A549 (cell line): ENCODE measurements around the gene GIT2. TPM values are rescaled to one million over a fixed set of nuclear protein-coding genes. Genes with fewer than 3 reads are reported as not detected.

Experiments used
- ATAC-seq, 2 experiments: fragments of 200-7000 bp in 1 of 2; fragments of >200 bp in 1 of 2; cut with Nextera tagmentation in 1 of 2; cut with Tn5 transposase in 1 of 2; 3 replicates each; pipeline versions ENCODE4 v1.8.0 to v1.9.1; 2018 to 2020; ENCODE audit warnings: mild to moderate bottlenecking in 1 of 2, moderate library complexity in 1 of 2
- CTCF ChIA-PET: fragments of 300-600 bp; sonication (Branson Sonifier 250); formaldehyde crosslinking; extraction: SDS; loops from one replicate; lab custom pipeline; 2021; ENCODE audit warnings: antibody characterized with exemption, inconsistent platforms; lab: Yijun Ruan, JAX
- POLR2A ChIA-PET: fragments of 350-600 bp; formaldehyde crosslinking; extraction: SDS; loops from one replicate; lab custom pipeline; 2021; ENCODE audit warnings: antibody characterized with exemption, inconsistent platforms; lab: Yijun Ruan, JAX
- DNase-seq, 2 experiments: peaks; one replicate each; pipeline versions ENCODE4 v3.0.0 to v3.0.0-alpha.2; 2011 to 2016; ENCODE audit warnings: low read depth in 1 of 2, low spot score in 1 of 2
- FAIRE-seq: peaks from 2 replicates; lab custom pipeline; 2011; peaks lifted over from hg19 to GRCh38; lab: Jason Lieb, UNC
- H3K27ac ChIP-seq, 2 experiments: fragments of >200 bp; sonication (Bioruptor Twin); formaldehyde crosslinking; 3 replicates each; pipeline ENCODE4 v1.5.1; 2016 to 2017
- H3K4me1 ChIP-seq: fragments of >200 bp; sonication (Bioruptor Twin); formaldehyde crosslinking; 3 replicates; pipeline ENCODE4 v1.6.1; 2016
- H3K4me2 ChIP-seq: fragments of >200 bp; sonication (Bioruptor Twin); formaldehyde crosslinking; 3 replicates; pipeline ENCODE4 v1.6.1; 2016
- H3K4me3 ChIP-seq: fragments of >200 bp; sonication (Bioruptor Twin); formaldehyde crosslinking; 3 replicates; pipeline ENCODE4 v1.5.1; 2016
- H3K9me3 ChIP-seq: fragments of >200 bp; sonication (Bioruptor Twin); formaldehyde crosslinking; 3 replicates; pipeline ENCODE4 v1.6.1; 2016
- BCL3 ChIP-seq: fragments of >200 bp; sonication (Bioruptor Twin); formaldehyde crosslinking; IDR thresholded peaks from 3 replicates; pipeline ENCODE4 v1.6.1; 2016
- BHLHE40 ChIP-seq: IDR thresholded peaks from 2 replicates; pipeline ENCODE4 v1.6.1; 2012; ENCODE audit warnings: low read depth, low read length, inconsistent platforms
- CBX2 ChIP-seq: fragments of 200-600 bp; sonication (generic); IDR thresholded peaks from 2 replicates; pipeline ENCODE4 v1.6.1; 2016; ENCODE audit warnings: low read depth, mild to moderate bottlenecking, borderline replicate concordance
- CBX8 ChIP-seq: fragments of 200-600 bp; sonication (generic); IDR thresholded peaks from 2 replicates; pipeline ENCODE4 v1.6.1; 2016
- CEBPB ChIP-seq, 2 experiments: fragments of >200 bp in 1 of 2; sonication (Bioruptor Twin) in 1 of 2; formaldehyde crosslinking in 1 of 2; IDR thresholded peaks; 2 replicates each; pipeline ENCODE4 v1.6.1; 2012 to 2016
- CHD4 ChIP-seq: fragments of 200-600 bp; sonication (generic); IDR thresholded peaks from 2 replicates; pipeline ENCODE4 v1.6.1; 2016; ENCODE audit warnings: antibody characterized with exemption, mild to moderate bottlenecking, borderline replicate concordance
- EHMT2 ChIP-seq: fragments of 200-600 bp; sonication (generic); IDR thresholded peaks from 2 replicates; pipeline ENCODE4 v1.6.1; 2016; ENCODE audit warnings: antibody characterized with exemption, low read depth, mild to moderate bottlenecking, moderate library complexity
- FOSB ChIP-seq: fragments of 250-450 bp; sonication (Bioruptor Pico); IDR thresholded peaks from 2 replicates; pipeline ENCODE4 v1.5.0; 2020; ENCODE audit warnings: mild to moderate bottlenecking, moderate library complexity
- HEYL ChIP-seq: fragments of 250-450 bp; sonication (Bioruptor Pico); IDR thresholded peaks from 2 replicates; pipeline ENCODE4 v1.8.0; 2021; ENCODE audit warnings: mild to moderate bottlenecking, moderate library complexity
- HMGXB4 ChIP-seq: fragments of 250-450 bp; sonication (Bioruptor Pico); IDR thresholded peaks from 2 replicates; pipeline ENCODE4 v1.5.0; 2021; ENCODE audit warnings: mild to moderate bottlenecking, moderate library complexity, borderline replicate concordance
- KDM1A ChIP-seq: fragments of 200-600 bp; sonication (generic); IDR thresholded peaks from 2 replicates; pipeline ENCODE4 v1.6.1; 2016; ENCODE audit warnings: low read depth, mild to moderate bottlenecking
- KDM5A ChIP-seq: fragments of 200-600 bp; sonication (generic); IDR thresholded peaks from 2 replicates; pipeline ENCODE4 v1.6.1; 2016; ENCODE audit warnings: antibody characterized with exemption, mild to moderate bottlenecking
- MAX ChIP-seq: IDR thresholded peaks from 2 replicates; pipeline ENCODE4 v1.6.1; 2012
- MAZ ChIP-seq: fragments of 150-350 bp; IDR thresholded peaks from 2 replicates; pipeline ENCODE4 v1.6.1; 2014; ENCODE audit warnings: antibody characterized with exemption, low read depth, low read length, borderline replicate concordance
- MYC ChIP-seq: IDR thresholded peaks from 2 replicates; pipeline ENCODE4 v1.6.1; 2012; ENCODE audit warnings: mild to moderate bottlenecking, inconsistent platforms, low read length, improper control_type of control experiment, borderline replicate concordance
- NFE2L2 ChIP-seq: fragments of 150-350 bp; conservative IDR thresholded peaks from 2 replicates; pipeline ENCODE4 v1.6.1; 2014; ENCODE audit warnings: low read length
- NPAS2 ChIP-seq: fragments of 250-450 bp; sonication (Bioruptor Pico); IDR thresholded peaks from 2 replicates; pipeline ENCODE4 v1.8.0; 2022; ENCODE audit warnings: mild to moderate bottlenecking, moderate library complexity, borderline replicate concordance
- NR3C1 ChIP-seq: fragments of >200 bp; sonication (Bioruptor Twin); formaldehyde crosslinking; IDR thresholded peaks from 3 replicates; pipeline ENCODE4 v1.6.1; 2017
- POLR2AphosphoS2 ChIP-seq: conservative IDR thresholded peaks from 2 replicates; pipeline ENCODE4 v1.6.1; 2012; ENCODE audit warnings: low read length, improper control_type of control experiment, inconsistent platforms
- RAD21 ChIP-seq, 2 experiments: fragments of >200 bp in 1 of 2; sonication (Bioruptor Twin) in 1 of 2; formaldehyde crosslinking in 1 of 2; IDR thresholded peaks in 1 of 2; conservative IDR thresholded peaks in 1 of 2; 2 replicates in 1 of 2; 3 replicates in 1 of 2; pipeline ENCODE4 v1.6.1; 2012 to 2018; ENCODE audit warnings: inconsistent platforms in 1 of 2
- RARB ChIP-seq: fragments of 250-450 bp; sonication (Bioruptor Pico); IDR thresholded peaks from 2 replicates; pipeline ENCODE4 v1.8.0; 2021; ENCODE audit warnings: mild to moderate bottlenecking, moderate library complexity
- RFX5 ChIP-seq: fragments of 450-650 bp; IDR thresholded peaks from 2 replicates; pipeline ENCODE4 v1.7.1; 2014; ENCODE audit warnings: antibody characterized with exemption, mild to moderate bottlenecking, moderate library complexity
- USF2 ChIP-seq: fragments of 450-650 bp; IDR thresholded peaks from 2 replicates; pipeline ENCODE4 v1.6.1; 2014; ENCODE audit warnings: antibody characterized with exemption
- ZFP36 ChIP-seq: fragments of 450-650 bp; IDR thresholded peaks from 2 replicates; pipeline ENCODE4 v1.6.1; 2014; ENCODE audit warnings: borderline replicate concordance; ENCODE audit not compliant: partially characterized antibody
- ZNF302 ChIP-seq: fragments of 250-450 bp; sonication (Bioruptor Pico); IDR thresholded peaks from 2 replicates; pipeline ENCODE4 v1.9.0; 2021; ENCODE audit warnings: inconsistent platforms, mild to moderate bottlenecking, moderate library complexity
- WGBS: methylation state at CpG from one replicate; pipeline ENCODE4 v1.1.6; 2017; ENCODE audit errors: missing lambda C conversion rate; 5-methylcytosine and 5-hydroxymethylcytosine counted together
- polyA plus RNA-seq, 4 experiments: library from polyadenylated mRNA; depleted of rRNA in 3 of 4; stranded (reverse); fragments of >200 nt; fragmentation: RNase III in 1 of 4; extraction: RNeasy Plus Mini Kit Qiagen cat#74134 plus additional on column Dnase treatment in 1 of 4; gene quantifications; 2 replicates in 3 of 4; 3 replicates in 1 of 4; pipeline ENCODE4 v1.2.3, GENCODE V29; 2011 to 2017
- TF ChIP-seq, protein P1 (sequence below): fragments of >200 bp; sonication (Bioruptor Twin); formaldehyde crosslinking; IDR thresholded peaks from 3 replicates; pipeline ENCODE4 v1.5.1; 2016
- TF ChIP-seq, protein P2 (sequence below): IDR thresholded peaks from 2 replicates; pipeline ENCODE4 v1.6.1; 2012; ENCODE audit warnings: low read depth, borderline replicate concordance

The GIT2 gene
- polyA plus RNA-seq, 2 of the 4 experiments (the other 2 are of a cell fraction) = 18.5 to 38.0 TPM

DNA sequence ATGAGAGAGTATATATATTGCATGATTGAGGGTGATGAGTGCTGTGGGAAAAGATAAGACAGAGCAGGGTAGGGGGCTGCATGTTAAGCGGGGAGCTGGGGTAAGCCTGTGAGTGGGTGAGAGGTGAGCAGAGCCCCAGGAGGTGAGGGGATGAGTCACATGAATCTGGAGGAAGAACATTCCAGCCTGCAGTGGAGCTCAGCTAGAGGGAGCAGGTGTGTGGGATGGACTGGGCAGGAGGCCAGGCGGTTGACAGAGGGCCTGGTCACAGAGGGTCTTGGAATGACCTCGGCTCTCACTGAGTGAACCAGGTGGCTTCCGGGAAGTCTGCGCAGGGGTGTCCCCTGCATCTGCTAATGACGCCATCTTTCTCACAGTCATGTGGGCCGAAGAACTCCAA, 44.4 kb downstream of the GIT2 start:
- Histone ChIP-seq H3K27ac (no peak overlapping the region), H3K4me2 (no peak overlapping the region), H3K4me3 (no peak overlapping the region), H3K4me1 (0 out of 3 replicates have a peak, but pooled peaks cover 4% of the 10 kb centered on the region), H3K9me3 (no peaks in the 10 kb centered on the region)
- no peak for TF ChIP-seq CEBPB (IDR thresholded peaks at IDR 0.05)
- TF ChIP-seq CBX8 = no peak
- TF ChIP-seq KDM5A = no peak
- no peak for TF ChIP-seq MAX
- TF ChIP-seq MYC = no peak
- TF ChIP-seq BHLHE40 = no peak
- TF ChIP-seq HMGXB4 (CRISPR knock-in tag) = no peak
- TF ChIP-seq HEYL (CRISPR knock-in tag) = no peak
- TF ChIP-seq FOSB = no peak
- TF ChIP-seq, protein P1, sequence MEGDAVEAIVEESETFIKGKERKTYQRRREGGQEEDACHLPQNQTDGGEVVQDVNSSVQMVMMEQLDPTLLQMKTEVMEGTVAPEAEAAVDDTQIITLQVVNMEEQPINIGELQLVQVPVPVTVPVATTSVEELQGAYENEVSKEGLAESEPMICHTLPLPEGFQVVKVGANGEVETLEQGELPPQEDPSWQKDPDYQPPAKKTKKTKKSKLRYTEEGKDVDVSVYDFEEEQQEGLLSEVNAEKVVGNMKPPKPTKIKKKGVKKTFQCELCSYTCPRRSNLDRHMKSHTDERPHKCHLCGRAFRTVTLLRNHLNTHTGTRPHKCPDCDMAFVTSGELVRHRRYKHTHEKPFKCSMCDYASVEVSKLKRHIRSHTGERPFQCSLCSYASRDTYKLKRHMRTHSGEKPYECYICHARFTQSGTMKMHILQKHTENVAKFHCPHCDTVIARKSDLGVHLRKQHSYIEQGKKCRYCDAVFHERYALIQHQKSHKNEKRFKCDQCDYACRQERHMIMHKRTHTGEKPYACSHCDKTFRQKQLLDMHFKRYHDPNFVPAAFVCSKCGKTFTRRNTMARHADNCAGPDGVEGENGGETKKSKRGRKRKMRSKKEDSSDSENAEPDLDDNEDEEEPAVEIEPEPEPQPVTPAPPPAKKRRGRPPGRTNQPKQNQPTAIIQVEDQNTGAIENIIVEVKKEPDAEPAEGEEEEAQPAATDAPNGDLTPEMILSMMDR = no peak
- TF ChIP-seq, protein P2, sequence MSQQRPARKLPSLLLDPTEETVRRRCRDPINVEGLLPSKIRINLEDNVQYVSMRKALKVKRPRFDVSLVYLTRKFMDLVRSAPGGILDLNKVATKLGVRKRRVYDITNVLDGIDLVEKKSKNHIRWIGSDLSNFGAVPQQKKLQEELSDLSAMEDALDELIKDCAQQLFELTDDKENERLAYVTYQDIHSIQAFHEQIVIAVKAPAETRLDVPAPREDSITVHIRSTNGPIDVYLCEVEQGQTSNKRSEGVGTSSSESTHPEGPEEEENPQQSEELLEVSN = no peak
- no peak for TF ChIP-seq BCL3
- no peak for TF ChIP-seq RARB (CRISPR knock-in tag)
- TF ChIP-seq ZFP36 = no peak
- no peak for TF ChIP-seq NR3C1
- no peak for TF ChIP-seq RAD21 (conservative IDR thresholded peaks at IDR 0.05 in 1 of 2, IDR thresholded peaks at IDR 0.05 in 1 of 2)
- no peak for TF ChIP-seq POLR2AphosphoS2
- no peak for TF ChIP-seq CBX2
- 89% methylated on average over 7 of the region's 7 CpGs for WGBS
- ATAC-seq = peak; percentile 37 to 40; a peak in 5 of 6 replicates
- POLR2A ChIA-PET = no interaction called here
- CTCF ChIA-PET = interaction anchor here (0.8 to 1.2 kb wide), 5 partner anchors 9 to 106 kb away, joined by 3 to 6 read pairs (median 3); no protein-coding TSS in a partner anchor
- no peak for DNase-seq
- no peak for FAIRE-seq

DNA sequence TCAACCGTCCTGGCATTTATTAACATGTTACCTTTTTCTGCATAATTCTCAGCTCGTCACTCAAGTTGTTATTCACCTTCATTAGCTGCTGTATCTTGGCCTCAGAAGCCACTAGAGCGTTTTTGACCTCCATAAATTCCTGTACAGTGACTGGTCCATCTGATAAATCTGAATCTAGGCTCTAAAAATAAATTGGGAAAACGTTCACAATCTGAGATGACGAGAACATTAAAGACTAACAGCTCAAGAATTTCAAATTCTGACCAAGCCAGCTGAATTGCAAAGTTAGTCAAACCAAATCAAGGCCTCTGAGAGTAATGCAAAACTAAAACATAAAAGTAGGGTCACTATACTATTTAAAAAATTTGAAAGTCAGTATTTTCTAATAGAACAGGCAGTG, 45.0 kb downstream of the GIT2 start:
- FAIRE-seq = no peak
- 0 out of 3 replicates have a peak, but pooled peaks cover 4% of the 10 kb centered on the region for H3K4me1 ChIP-seq
- no peak overlapping the region for H3K27ac ChIP-seq
- no peak for DNase-seq
- WGBS = 65% methylated on average over 5 of the region's 5 CpGs
- no peak overlapping the region for H3K4me3 ChIP-seq
- ATAC-seq = no peak
- ChIA-PET POLR2A (no interaction called here), CTCF (interaction anchor here (0.6 to 1.2 kb wide), 3 partner anchors 23 to 106 kb away, joined by 3 to 6 read pairs (median 3); no protein-coding TSS in a partner anchor)
- H3K4me2 ChIP-seq = no peak overlapping the region
- no peaks in the 10 kb centered on the region for H3K9me3 ChIP-seq
- TF ChIP-seq ZNF302 (CRISPR knock-in tag) = no peak
- no peak for TF ChIP-seq KDM1A
- no peak for TF ChIP-seq RARB (CRISPR knock-in tag)
- no peak for TF ChIP-seq NPAS2 (CRISPR knock-in tag)
- TF ChIP-seq BCL3 = no peak
- no peak for TF ChIP-seq EHMT2
- TF ChIP-seq MAZ = no peak
- no peak for TF ChIP-seq ZFP36
- no peak for TF ChIP-seq NFE2L2
- TF ChIP-seq, protein P2 = no peak
- TF ChIP-seq RFX5 = no peak
- no peak for TF ChIP-seq CHD4
- TF ChIP-seq BHLHE40 = no peak
- no peak for TF ChIP-seq USF2
- no peak for TF ChIP-seq KDM5A
- TF ChIP-seq FOSB = no peak
- TF ChIP-seq MAX = no peak
